ENCODE results near the gene LYPD5.
"Not testable (repeated sequence)": the region's sequence is repeated elsewhere in the genome, so short reads cannot be mapped to it uniquely, and the experiment has no call there.

The LYPD5 gene

GRCh38 chr19:43780706-43781525, 21.3 kb downstream of the LYPD5 start, which contains the start of gene KCNN4:
KCNN4 (minus strand) TSS chr19:43780973; CDS start chr19:43780861, 112 bp downstream.
- FAIRE-seq = peak; percentile 64
- DNase-seq (ENCODE audit: extremely low spot score, insufficient read length, low read depth) = no peak

GRCh38 chr19:43779820-43780219, 22.4 kb downstream of the LYPD5 start:
- FAIRE-seq (peak; percentile 50), DNase-seq (ENCODE audit: extremely low spot score, insufficient read length, low read depth) (no peak)

GRCh38 chr19:43779147-43779819, 23.0 kb downstream of the LYPD5 start:
- FAIRE-seq (no peak), DNase-seq (ENCODE audit: extremely low spot score, insufficient read length, low read depth) (no peak)

- DNase-seq (ENCODE audit: extremely low spot score, insufficient read length, low read depth) = no peak
- no peak for FAIRE-seq
Observed at GRCh38 chr19:43778651-43779050, 23.6 kb downstream of the LYPD5 start.

- FAIRE-seq = peak; percentile 29
Observed at GRCh38 chr19:43777163-43777695, 25.0 kb downstream of the LYPD5 start.

GRCh38 chr19:43776286-43776685, 26.0 kb downstream of the LYPD5 start:
- no peak for DNase-seq (ENCODE audit: extremely low spot score, insufficient read length, low read depth)
- no peak for FAIRE-seq

More at GRCh38 chr19:43777163-43777695, 25.0 kb downstream of the LYPD5 start:
- no peak for DNase-seq (ENCODE audit: extremely low spot score, insufficient read length, low read depth)

- no peak for FAIRE-seq
Observed at GRCh38 chr19:43775299-43775890, 26.9 kb downstream of the LYPD5 start.

GRCh38 chr19:43774940-43775258, 27.3 kb downstream of the LYPD5 start:
- FAIRE-seq; DNase-seq (ENCODE audit: extremely low spot score, insufficient read length, low read depth): not testable (repeated sequence)

More at GRCh38 chr19:43775299-43775890, 26.9 kb downstream of the LYPD5 start:
- DNase-seq (ENCODE audit: extremely low spot score, insufficient read length, low read depth) = no peak

GRCh38 chr19:43774103-43774939, 27.9 kb downstream of the LYPD5 start:
- FAIRE-seq (no peak), DNase-seq (ENCODE audit: extremely low spot score, insufficient read length, low read depth) (no peak)

GRCh38 chr19:43773725-43774102, 28.5 kb downstream of the LYPD5 start:
- DNase-seq (ENCODE audit: extremely low spot score, insufficient read length, low read depth) (no peak), FAIRE-seq (no peak)

- no peak for FAIRE-seq
- DNase-seq (ENCODE audit: extremely low spot score, insufficient read length, low read depth) = no peak
Observed at GRCh38 chr19:43769256-43769655, 33.0 kb downstream of the LYPD5 start.

GRCh38 chr19:43768273-43769050, 33.8 kb downstream of the LYPD5 start:
- DNase-seq (ENCODE audit: extremely low spot score, insufficient read length, low read depth) = no peak
- FAIRE-seq = no peak

GRCh38 chr19:43767818-43768217, 34.4 kb downstream of the LYPD5 start:
- DNase-seq (ENCODE audit: extremely low spot score, insufficient read length, low read depth) (no peak), FAIRE-seq (no peak)

- no peak for FAIRE-seq
- DNase-seq (ENCODE audit: extremely low spot score, insufficient read length, low read depth) = no peak
Observed at GRCh38 chr19:43767316-43767715, 34.9 kb downstream of the LYPD5 start.

- FAIRE-seq = no peak
- DNase-seq (ENCODE audit: extremely low spot score, insufficient read length, low read depth) = no peak
Observed at GRCh38 chr19:43766755-43767043, 35.5 kb downstream of the LYPD5 start.

- no peak for DNase-seq (ENCODE audit: extremely low spot score, insufficient read length, low read depth)
- FAIRE-seq = peak; percentile 99
Observed at GRCh38 chr19:43765109-43765876, 37.0 kb downstream of the LYPD5 start.

GRCh38 chr19:43764684-43765083, 37.6 kb downstream of the LYPD5 start:
- not testable (repeated sequence) for DNase-seq (ENCODE audit: extremely low spot score, insufficient read length, low read depth); FAIRE-seq

GRCh38 chr19:43763473-43763939, 38.7 kb downstream of the LYPD5 start:
- FAIRE-seq (peak; percentile 87), DNase-seq (ENCODE audit: extremely low spot score, insufficient read length, low read depth) (no peak)

Measured in GM18507 (cell line).